ENCODE results near the gene CPZ.
"Not testable (repeated sequence)": the region's sequence is repeated elsewhere in the genome, so short reads cannot be mapped to it uniquely, and the experiment has no call there.

The CPZ gene

GRCh38 chr4:8641256-8641655, 48.7 kb downstream of the CPZ start:
- no peak for DNase-seq

GRCh38 chr4:8641931-8642650, 49.5 kb downstream of the CPZ start:
- no peak for DNase-seq

- DNase-seq = no peak
Observed at GRCh38 chr4:8642651-8643321, 50.2 kb downstream of the CPZ start.

GRCh38 chr4:8643441-8643840, 50.9 kb downstream of the CPZ start:
- no peak for DNase-seq

GRCh38 chr4:8643986-8644385, 51.4 kb downstream of the CPZ start:
- DNase-seq = no peak

GRCh38 chr4:8644461-8644891, 51.9 kb downstream of the CPZ start:
- no peak for DNase-seq

GRCh38 chr4:8644966-8645752, 52.6 kb downstream of the CPZ start:
- no peak for DNase-seq

- no peak for DNase-seq
Observed at GRCh38 chr4:8645753-8646124, 53.2 kb downstream of the CPZ start.

GRCh38 chr4:8646296-8647093, 53.9 kb downstream of the CPZ start:
- DNase-seq = no peak

- no peak for DNase-seq
Observed at GRCh38 chr4:8647094-8647570, 54.6 kb downstream of the CPZ start.

- no peak for DNase-seq
Observed at GRCh38 chr4:8647626-8648025, 55.1 kb downstream of the CPZ start.

GRCh38 chr4:8648296-8648695, 55.7 kb downstream of the CPZ start:
- DNase-seq = no peak

- no peak for DNase-seq
Observed at GRCh38 chr4:8648816-8649630, 56.5 kb downstream of the CPZ start.

GRCh38 chr4:8649631-8650361, 57.2 kb downstream of the CPZ start:
- DNase-seq = no peak

- DNase-seq = no peak
Observed at GRCh38 chr4:8651661-8652180, 59.2 kb downstream of the CPZ start.

- no peak for DNase-seq
Observed at GRCh38 chr4:8652181-8653078, 59.9 kb downstream of the CPZ start.

- no peak for DNase-seq
Observed at GRCh38 chr4:8653326-8654000, 60.9 kb downstream of the CPZ start.

GRCh38 chr4:8654139-8654538, 61.6 kb downstream of the CPZ start:
- not testable (repeated sequence) for DNase-seq
